Myocyte (in vitro differentiated cells): ENCODE data around the gene CLPSL1. TPM values are rescaled to one million over a fixed set of nuclear protein-coding genes. Genes with fewer than 3 reads are reported as not detected.

Experiments used
- DNase-seq: peaks from one replicate; pipeline ENCODE4 v3.0.0-alpha.2; 2012; ENCODE audit warnings: low read depth
- total RNA-seq: library from RNA; depleted of rRNA; stranded (reverse); fragments of >200 nt; gene quantifications from 2 replicates; pipeline ENCODE4 v1.2.3, GENCODE V29; 2014

The CLPSL1 gene
- total RNA-seq, 1 donor from 2014 or later, result not detected

DNA sequence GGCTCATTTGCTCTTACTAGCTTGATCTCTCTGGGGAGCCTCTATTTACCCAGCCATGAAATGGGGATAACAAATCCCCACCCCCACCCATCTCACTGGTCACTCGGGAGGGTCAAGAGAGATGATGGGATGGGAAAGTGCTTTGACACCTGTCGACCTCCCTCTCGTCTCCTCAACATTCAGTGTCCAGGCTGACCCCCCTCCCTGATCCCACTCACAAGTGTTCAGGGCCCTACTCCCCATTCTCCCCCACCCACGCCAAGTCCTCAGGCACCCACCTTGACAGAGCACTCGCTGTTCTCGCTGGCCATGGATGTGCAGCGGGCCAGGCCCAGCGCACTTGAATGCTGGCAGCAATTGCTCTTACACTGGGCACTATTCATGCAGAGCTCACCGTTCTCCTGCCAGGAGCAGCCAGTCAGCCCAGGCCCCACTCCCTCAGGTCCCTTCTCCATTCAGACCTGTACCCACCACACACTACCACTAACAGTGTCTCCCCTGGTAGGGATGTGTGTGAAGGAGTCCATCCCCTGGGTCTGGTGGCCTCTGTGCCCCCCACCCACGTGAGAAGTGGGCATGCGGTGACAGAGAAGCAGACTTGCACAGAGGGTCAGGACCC lies 14.7 kb downstream of the CLPSL1 start:
- no peak for DNase-seq

DNA sequence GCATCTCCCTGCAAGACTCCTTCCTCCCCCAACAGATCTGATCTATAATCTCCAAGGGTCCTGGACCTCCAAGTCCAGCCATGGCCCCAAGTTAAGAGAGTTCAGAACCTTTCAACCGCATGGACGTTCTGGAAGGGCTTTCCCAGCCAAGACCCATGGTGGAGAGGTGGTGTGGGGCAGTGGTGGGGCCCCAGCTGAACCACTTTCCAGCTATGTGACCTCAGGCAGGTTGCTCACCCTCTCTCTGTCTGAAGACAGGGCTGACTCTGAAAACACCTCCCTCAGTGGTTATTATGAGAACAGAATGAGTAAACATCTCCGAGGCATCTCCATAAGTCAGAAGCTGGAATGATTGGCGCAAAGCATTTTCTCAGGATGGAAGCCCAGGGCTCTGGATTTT lies 15.4 kb downstream of the CLPSL1 start:
- no peak for DNase-seq

DNA sequence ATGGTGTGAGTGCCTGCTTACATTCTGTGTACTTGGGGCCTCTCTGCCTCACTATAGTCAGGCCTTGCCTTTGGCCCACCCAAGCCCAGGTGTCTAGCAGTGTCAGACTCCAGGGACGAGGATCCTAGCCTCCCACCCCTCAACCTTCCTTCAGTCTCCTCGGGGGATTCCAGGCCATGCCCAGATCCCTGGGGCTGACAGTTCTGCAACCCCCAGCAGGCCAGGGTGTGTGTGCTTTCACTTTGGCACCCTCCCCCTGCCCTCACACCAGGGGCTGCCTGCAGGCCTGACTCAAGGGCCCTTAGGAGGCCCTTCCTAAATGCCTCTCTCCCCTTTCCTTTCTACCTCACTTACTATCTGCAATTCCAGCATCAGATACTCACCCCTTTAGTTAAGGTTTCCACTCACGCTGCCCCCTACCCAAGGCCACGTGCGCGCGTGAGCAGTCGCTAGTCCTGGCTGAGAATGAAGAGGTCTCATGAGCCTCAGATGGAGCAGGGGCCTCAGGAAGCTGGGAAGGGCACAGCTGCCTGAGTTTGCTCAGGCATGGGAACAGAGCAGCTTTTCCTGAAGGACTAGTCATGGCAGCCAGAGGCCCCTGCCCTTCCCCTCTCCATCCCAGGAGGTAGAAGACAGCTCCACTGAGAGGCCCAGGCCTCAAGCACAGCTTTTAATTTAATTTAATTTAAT lies 17.2 kb downstream of the CLPSL1 start:
- no peak for DNase-seq

DNA sequence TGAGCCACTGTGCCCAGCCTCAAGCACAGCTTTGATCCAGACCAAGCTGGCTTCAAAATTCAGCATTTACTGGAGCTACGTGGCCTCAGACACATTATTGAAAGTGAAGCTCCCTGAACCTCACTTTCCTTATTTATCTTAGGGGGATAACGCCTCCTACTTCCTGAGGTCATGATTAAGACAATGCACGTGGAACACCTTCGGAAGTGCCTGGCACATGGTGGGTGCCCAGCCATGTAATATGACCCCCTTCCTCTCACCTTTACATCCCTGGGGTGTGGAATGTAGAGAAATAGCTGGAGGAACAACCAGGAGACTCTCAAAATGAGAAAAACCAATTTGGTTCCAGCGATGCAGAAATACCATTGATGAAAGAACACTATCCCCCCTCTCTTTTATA lies 17.9 kb downstream of the CLPSL1 start:
- DNase-seq, result no peak

DNA sequence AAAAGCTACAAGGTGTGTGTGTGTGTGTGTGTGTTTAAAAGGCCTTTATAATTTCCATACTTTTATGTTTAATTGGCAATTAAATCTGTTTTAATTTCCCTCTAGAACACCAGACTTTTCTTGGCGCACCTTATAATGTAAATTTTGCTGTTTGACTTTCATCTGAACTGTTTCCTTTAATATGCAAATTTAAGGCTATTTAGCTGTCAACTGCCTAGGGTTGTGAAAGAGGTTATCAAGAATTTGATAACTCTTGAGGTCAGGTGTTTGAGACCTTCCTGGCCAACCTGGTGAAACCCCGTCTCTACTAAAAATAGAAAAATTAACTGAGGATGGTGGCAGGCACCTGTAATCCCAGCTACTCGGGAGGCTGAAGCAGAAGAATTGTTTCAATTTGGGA lies 20.3 kb downstream of the CLPSL1 start:
- no peak for DNase-seq

DNA sequence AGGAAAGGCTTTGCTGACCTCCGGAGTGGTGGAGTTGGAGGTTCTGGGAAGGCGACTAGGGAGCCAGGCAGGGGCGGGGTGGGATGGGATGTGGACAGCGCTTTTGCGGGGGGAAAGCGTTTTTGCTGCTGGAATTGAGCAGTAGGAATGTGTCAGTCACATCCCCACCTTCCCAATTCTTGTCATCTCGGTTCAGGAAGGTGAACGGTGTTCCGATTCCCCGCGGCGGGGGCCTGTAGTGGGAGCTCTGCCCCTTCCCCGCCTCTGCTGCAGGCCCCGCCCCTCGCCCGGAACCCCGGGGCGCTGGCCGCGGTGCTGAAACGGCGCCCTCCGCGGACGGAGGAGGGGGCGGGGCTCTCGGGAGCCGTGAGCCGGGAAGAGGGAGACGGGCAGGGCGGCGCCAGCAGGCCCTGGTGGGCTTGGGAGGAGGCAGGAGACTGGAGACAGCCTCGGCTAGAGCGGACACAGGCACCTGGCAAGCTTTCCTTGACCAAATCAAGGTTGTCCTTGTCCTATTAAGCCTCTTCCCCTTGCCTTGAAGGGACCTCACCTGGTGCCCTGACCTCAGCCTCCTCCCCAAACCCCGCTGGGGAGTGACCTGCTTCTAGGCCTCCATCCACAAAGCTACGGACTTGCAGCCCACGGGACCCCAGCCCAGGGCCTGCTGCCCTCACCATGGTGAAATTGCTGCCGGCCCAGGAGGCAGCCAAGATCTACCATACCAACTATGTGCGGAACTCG lies 24.3 kb downstream of the CLPSL1 start, which contains the start of gene LHFPL5:
TSS of gene LHFPL5 (plus strand) at position 357 of the 741 bp plus-strand sequence. CDS start at position 676, 319 bp downstream.
- peak; percentile 42 for DNase-seq

DNA sequence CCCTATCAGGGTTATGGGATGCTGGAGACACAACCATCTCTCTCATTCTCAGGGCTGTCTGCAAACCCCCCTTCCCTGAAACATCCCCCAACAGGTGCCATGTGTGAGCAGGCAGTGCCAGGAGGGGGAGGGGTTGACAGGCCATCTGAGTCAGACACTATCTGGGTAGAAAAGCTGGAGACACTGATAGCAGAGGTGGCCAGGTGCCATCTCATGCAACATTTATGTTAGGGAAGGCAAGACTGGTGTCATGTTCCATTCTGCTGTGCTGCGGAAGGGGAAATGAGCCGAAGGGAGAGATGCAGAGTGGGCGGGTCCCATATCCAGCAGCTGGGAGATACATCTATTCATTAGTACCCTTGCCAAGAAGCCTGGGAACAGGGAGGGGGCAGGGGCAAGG lies 27.9 kb downstream of the CLPSL1 start:
- peak; percentile 72 for DNase-seq

DNA sequence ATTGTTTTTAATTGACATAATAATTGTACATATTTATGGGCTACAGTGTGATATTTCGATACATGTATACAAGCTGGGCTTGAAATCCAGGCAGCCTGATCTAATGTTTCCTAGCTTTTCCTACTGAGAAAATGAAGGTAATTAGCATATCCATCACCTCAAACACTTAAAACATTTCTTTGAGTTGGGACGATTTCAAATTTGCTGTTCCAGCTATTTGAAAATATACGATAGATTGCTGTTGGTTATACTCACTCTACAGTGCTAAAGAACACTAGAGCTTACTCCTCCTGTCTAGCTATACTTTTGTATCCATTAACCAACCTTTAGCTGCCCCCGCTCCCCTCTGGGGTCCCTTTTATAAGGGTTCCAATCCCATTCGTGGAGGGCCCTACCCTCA lies 29.0 kb downstream of the CLPSL1 start:
- no peak for DNase-seq

DNA sequence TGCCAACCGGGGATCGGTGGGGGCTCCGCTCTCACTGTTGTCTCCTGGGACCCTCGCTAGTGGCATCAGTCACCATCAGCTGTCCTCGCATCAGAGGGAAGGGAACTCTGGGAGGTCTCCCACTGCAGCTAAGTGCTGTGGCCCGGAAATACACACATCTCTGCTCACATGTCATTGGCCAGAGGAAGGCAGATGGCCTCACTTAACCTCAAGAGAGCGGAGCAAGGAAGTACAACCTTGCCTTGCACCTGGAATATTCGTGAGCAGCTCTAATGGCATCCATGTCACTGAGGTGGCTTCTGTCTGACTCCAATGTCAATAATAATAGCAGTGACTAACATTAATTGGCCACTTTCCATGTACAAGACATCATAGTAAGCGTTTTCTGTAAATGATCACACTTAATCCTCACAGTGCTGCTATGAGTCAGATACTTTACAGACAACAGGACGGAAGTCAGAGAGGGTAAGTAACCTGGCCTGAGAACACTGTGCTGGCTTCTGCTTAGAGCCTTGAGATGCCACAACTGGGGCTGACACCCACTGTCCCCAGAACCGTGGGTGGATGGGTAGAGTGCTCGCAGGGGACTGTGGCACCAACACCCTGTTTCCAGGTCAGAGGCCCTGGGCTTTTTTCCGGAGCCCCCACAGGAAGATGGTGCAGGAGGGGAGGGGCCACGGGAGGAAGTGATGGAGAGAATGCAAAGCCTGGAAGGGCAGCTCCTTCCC lies 30.3 kb downstream of the CLPSL1 start:
- peak; percentile 60 for DNase-seq

DNA sequence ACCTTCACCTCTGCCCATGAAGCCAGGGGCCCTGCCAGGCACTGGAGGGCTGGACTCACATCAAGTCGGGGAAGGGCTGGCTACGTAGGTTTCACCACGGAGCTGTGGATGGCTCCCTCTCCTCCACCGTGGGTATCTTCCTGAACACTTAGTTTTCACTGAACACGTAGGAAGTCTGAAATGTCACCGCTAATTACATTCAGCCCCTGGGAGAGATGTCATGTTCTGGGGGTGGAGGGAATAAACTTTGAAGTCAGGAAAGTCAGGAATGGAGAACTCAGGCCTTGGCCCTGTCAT lies 30.8 kb downstream of the CLPSL1 start:
- no peak for DNase-seq

DNA sequence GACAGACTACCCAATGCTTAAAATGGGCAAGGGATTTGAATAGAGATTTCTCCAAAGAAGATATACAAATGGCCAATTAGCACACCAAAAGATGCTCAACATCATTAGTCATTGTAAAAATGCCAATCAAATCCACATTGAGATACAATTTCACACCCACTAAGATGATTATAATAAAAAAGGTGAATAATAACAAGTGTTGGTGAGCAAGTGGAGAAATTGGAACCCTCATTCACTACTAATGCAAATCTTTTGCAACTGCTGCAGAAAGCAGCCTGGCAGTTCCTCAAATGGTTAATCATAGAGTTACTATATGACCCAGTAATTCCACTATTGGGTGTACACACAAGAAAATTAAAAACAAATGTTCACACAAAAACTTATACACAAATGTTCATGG lies 36.7 kb downstream of the CLPSL1 start:
- no peak for DNase-seq

DNA sequence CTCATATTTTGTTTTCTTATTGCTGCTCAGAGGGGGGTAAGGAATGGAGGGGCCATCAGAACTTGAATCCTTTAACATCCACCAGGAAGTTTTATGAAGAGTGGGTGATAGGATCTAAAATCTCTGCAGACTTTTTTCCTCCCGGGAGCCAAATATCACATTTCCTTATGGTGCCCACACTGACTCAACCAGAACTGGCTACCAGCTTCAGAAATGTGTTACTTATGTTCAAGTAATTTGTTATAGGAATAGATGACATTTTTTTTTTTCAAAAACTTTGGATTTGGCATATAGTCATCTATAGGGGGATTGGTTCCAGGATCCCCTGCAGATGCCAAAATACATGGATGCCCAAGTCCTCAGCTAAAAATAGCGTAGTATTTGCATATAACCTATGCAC lies 42.8 kb downstream of the CLPSL1 start:
- DNase-seq, result no peak

DNA sequence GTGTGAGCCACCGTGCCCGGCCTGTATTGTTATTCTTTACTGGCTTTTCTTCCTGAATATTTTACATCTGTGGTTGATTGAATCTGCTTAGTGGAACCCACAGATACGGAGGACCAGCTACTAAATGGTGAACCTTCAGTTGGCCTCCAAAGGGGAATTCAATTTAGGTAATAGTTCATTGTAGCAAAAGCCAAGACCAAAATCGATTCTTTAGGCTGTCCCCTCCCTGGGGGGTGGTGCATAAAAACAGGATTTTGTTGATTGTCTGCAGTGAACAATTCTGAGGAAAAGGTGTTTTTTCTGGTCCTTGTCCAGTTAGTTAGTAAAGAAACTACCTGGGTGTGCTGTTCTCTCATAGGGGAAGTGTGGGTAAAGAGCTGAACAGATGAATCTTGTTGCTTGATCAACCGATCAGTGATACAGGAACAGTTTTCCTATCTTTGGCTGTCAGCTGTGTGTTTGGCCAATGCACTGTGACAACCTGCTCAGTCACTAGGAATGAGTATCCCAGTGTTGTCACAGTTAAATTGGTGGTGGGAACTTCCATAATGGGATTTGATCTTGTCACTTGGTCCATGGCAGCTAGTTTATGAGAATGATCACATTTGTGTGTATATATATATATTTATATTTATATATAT lies 43.9 kb downstream of the CLPSL1 start:
- DNase-seq, result no peak

DNA sequence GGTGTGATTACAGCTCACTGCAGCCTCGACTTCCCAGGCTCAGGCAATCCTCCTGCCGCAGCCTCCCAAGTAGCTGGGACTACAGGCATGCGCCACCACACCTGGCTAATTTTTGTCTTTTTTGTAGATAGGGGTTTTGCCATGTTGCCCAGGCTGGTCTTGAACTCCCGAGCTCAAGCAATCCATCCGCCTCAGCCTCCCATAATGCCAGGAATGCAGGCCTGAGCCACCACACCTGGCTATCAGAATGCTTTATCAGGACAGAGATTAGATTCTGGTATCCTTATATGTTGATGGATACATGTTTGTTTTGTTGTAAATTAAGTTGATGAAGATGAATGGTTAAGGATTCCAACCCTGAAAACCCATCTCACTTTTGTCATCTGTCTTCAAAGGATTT lies 48.5 kb downstream of the CLPSL1 start:
- no peak for DNase-seq

DNA sequence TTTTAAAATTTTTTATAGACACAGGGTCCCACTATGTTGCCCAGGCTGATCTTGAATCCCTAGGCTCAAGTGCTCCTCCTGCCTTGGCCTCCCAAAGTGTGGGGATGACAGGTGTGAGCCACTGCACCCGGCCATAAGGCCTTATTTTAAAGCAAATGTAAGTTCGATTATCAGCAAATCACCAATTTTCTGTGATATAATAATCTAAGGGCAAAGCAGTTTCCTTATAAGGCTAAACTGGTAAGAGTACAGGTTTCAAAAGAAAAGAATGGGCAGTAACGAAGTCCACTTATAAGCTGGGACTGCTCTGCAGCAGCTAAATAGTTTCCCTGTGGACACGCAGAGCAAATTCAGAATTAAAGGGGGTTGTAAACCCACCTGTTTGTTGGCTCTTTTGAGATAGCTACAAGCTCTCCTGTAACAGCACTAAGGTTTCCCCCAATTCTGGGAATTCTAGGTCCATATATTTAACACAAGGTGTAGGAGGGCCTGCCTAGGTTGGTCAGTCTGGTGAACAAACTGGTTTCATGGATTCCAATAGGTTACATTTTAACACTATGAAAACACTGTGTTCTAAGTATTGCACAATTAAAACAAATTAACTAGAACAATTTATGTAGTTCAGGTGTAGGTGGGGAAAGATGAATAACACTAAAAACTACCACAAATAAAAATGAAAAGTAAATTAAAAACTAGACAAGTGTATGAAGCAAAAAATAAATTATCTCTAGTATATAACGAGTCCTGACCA lies 50.6 kb downstream of the CLPSL1 start:
- DNase-seq, result no peak

DNA sequence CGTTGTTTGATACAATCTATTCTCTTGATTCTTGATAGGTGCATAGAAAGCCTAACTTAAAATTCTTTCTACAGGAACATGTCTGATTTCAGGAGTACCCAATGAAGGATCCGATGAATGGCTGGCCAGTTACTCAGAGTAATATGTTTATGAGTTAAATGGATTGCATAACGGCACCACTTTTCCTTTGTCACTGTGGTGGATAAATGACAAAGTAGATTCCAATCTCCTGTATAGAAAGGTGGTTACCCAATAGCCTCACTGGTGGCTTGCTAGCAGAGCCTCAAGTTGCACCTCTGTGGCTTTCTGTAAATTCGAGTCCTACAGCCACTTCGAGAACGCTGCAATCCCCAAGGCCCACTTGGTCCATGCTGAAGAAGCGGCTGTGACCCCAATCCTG lies 52.7 kb downstream of the CLPSL1 start:
- DNase-seq, result no peak
